Sigmoid colon (tissue), 7 donors: ENCODE measurements around the gene PIP4K2A. TPM values are rescaled to one million over a fixed set of nuclear protein-coding genes. Genes with fewer than 3 reads are reported as not detected.

Experiments used
- DNase-seq: peaks from one replicate; pipeline ENCODE4 v3.0.0-alpha.2; 2019
- H3K27ac ChIP-seq, 4 donors: fragments of 200-600 bp; sonication (generic); one replicate each; pipeline ENCODE4 v1.5.1; 2016 to 2019; ENCODE audit warnings: mild to moderate bottlenecking in 1 of 4
- H3K27me3 ChIP-seq, 3 donors: fragments of 200-600 bp; sonication (generic); one replicate each; pipeline ENCODE4 v1.5.1; 2019; ENCODE audit warnings: mild to moderate bottlenecking in 1 of 3
- H3K36me3 ChIP-seq, 4 donors: fragments of 200-600 bp; sonication (generic); one replicate each; pipeline ENCODE4 v1.5.1; 2016 to 2019
- H3K4me1 ChIP-seq, 4 donors: fragments of 200-600 bp; sonication (generic); one replicate each; pipeline ENCODE4 v1.5.1; 2017 to 2019
- H3K4me3 ChIP-seq, 4 donors: fragments of 200-600 bp; sonication (generic); one replicate each; pipeline ENCODE4 v1.5.1; 2017 to 2019; ENCODE audit warnings: mild to moderate bottlenecking in 2 of 4, moderate library complexity in 1 of 4
- H3K9me3 ChIP-seq, 4 donors: fragments of 200-600 bp in 3 of 4; sonication (generic) in 3 of 4; one replicate each; pipeline versions ENCODE4 v1.5.1 to v1.6.1; 2013 to 2019
- EP300 ChIP-seq, 4 donors: sonication (generic); formaldehyde crosslinking; IDR thresholded peaks; one replicate each; pipeline ENCODE4 v1.6.1; 2017; ENCODE audit warnings: antibody characterized with exemption in 4 of 4
- POLR2A ChIP-seq, 2 donors: fragments of 450-650 bp; IDR thresholded peaks; one replicate each; pipeline ENCODE4 v1.6.1; 2016; ENCODE audit warnings: antibody characterized with exemption in 2 of 2, mild to moderate bottlenecking in 2 of 2, moderate library complexity in 2 of 2
- POLR2AphosphoS5 ChIP-seq, 4 donors: sonication (generic); formaldehyde crosslinking; IDR thresholded peaks; one replicate each; pipeline ENCODE4 v1.6.1; 2017; ENCODE audit warnings: antibody characterized with exemption in 4 of 4
- WGBS, 2 donors: extraction: QIAGEN DNeasy Blood & Tissue Kit; methylation state at CpG; one replicate each; pipeline ENCODE4 v1.1.7; 2013; 5-methylcytosine and 5-hydroxymethylcytosine counted together
- intact Hi-C: fragments of 100-400 bp; cut with DNase I; formaldehyde crosslinking; loops from one replicate; pipeline ENCODE4 v1.15.1; 2023
- polyA plus RNA-seq, 3 donors: library from polyadenylated mRNA; stranded (reverse); fragments of 200-250 nt; gene quantifications; one replicate each; pipeline ENCODE4 v1.2.3, GENCODE V29; 2013
- total RNA-seq, 4 donors: library from RNA; depleted of rRNA; stranded (reverse); fragments of >200 nt; gene quantifications; one replicate each; pipeline ENCODE4 v1.1.0, GENCODE V29; 2016
- TF ChIP-seq, protein P1 (sequence below), 4 experiments: fragments of 450-650 bp in 3 of 4; fragments of 200-600 bp in 1 of 4; IDR thresholded peaks; one replicate each; pipeline ENCODE4 v1.5.1; 2016 to 2019; ENCODE audit warnings: antibody characterized with exemption in 4 of 4, mild to moderate bottlenecking in 3 of 4, moderate library complexity in 2 of 4
- donor health status: healthy with polysubstance abuse.
- donor health status: Bipolar disorder and iron deficiency.
- donor health status: healthy.

Gene PIP4K2A
- total and polyA plus RNA-seq, 7 donors = 7.2 to 23.2 (median 17.8) TPM

DNA sequence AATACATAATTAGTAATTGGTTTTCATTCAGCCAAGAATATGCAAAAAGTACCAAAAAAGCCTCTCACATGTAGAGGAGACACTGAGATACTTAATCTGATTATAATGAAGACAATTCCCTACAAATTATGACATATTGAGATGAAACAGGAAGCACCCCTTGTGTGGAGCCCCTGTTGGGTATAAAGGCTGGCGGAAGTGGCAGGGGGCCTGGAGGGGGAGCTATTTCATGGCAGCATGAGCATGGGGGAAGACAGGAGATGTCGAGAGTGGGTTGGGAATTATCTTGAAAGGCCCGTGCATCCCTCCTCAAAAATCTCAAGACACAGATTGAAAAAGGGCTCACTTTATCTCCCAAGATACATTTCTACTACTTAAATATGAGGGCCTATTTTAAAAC, 96.9 kb downstream of the PIP4K2A start:
- TF ChIP-seq, protein P1, sequence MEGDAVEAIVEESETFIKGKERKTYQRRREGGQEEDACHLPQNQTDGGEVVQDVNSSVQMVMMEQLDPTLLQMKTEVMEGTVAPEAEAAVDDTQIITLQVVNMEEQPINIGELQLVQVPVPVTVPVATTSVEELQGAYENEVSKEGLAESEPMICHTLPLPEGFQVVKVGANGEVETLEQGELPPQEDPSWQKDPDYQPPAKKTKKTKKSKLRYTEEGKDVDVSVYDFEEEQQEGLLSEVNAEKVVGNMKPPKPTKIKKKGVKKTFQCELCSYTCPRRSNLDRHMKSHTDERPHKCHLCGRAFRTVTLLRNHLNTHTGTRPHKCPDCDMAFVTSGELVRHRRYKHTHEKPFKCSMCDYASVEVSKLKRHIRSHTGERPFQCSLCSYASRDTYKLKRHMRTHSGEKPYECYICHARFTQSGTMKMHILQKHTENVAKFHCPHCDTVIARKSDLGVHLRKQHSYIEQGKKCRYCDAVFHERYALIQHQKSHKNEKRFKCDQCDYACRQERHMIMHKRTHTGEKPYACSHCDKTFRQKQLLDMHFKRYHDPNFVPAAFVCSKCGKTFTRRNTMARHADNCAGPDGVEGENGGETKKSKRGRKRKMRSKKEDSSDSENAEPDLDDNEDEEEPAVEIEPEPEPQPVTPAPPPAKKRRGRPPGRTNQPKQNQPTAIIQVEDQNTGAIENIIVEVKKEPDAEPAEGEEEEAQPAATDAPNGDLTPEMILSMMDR (IDR thresholded peaks at IDR 0.05) = no peak
- TF ChIP-seq POLR2A (IDR thresholded peaks at IDR 0.05) (no peak), EP300 (IDR thresholded peaks at IDR 0.05) (no peak), POLR2AphosphoS5 (IDR thresholded peaks at IDR 0.05) (no peak)
- Histone ChIP-seq H3K4me1 (peaks cover 0 to 55% (median 26%) of the 10 kb centered on the region in 4 donors), H3K27me3 (no peaks in the 10 kb centered on the region), H3K27ac (peak overlapping the region in 2 of 4 donors; percentile 11 to 15), H3K4me3 (no peak overlapping the region), H3K36me3 (no peaks in the 10 kb centered on the region), H3K9me3 (no peaks in the 10 kb centered on the region)
- 84 to 91% methylated on average over 3 of the region's 3 CpGs for WGBS, 2 donors
- intact Hi-C loops = no loop called here
- no peak for DNase-seq

DNA sequence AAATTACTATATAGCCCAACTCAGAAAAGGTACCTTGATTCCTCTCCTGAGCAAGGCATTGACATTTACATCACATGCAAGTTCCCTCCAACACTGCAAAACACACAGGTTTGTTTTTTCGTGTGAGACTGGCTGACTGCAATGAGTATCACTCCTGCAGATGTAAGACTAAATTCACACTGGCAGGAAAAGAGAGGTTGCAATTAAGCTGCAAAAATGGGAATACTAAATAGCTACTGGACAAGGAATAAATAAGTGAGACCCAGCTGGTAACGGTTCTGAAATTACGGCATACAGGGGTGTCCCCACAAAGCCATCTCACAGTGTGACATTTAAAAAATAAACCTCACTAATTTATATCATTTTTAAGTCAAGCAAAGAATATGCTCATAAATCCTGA, 97.3 kb downstream of the PIP4K2A start:
- Histone ChIP-seq H3K4me1 (peaks cover 0 to 50% (median 24%) of the 10 kb centered on the region in 4 donors), H3K27me3 (no peaks in the 10 kb centered on the region), H3K9me3 (no peaks in the 10 kb centered on the region), H3K27ac (no peak overlapping the region), H3K4me3 (no peak overlapping the region), H3K36me3 (no peaks in the 10 kb centered on the region)
- no peak for DNase-seq
- WGBS, 2 donors = 89 to 90% methylated on average over 3 of the region's 3 CpGs
- TF ChIP-seq, protein P1 (IDR thresholded peaks at IDR 0.05) = no peak
- TF ChIP-seq EP300 (IDR thresholded peaks at IDR 0.05) (no peak), POLR2A (IDR thresholded peaks at IDR 0.05) (no peak), POLR2AphosphoS5 (IDR thresholded peaks at IDR 0.05) (no peak)
- intact Hi-C loops = no loop called here

DNA sequence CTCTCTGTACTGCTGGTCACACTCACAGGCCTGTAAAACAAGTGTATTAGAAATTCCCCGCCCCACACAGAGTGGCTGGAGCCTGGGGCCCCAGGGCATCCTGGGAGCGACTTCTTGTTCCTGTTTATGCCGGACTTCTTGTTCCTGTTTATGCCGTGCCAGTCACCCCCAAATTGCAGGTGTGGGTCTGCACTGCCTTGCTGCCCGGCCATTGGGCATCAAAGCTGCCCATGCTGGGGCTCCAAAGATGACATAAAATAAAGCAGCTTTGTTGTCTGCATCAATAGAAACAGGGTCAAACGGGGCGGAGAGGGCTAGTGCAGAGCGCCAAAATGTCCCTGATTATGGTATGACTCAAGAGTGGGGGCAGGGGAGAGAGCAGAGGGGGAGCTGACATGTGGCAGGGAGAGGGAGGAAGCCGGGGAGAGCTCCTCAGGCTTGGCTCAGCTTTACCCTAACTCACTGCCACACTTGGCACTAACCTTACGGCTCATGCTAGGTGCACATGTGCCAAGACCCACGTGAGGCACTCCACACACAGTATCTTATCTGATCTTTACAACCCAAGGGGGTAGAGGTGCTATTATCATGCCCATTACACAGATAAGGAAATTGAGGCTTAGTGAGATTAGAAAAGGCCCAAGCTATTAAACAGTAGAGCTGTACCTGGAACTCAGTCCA, 98.4 kb downstream of the PIP4K2A start:
- H3K27me3 ChIP-seq = no peaks in the 10 kb centered on the region
- 19 to 45% methylated on average over 11 of the region's 11 CpGs for WGBS, 2 donors
- H3K9me3 ChIP-seq = no peaks in the 10 kb centered on the region
- no peak for TF ChIP-seq POLR2AphosphoS5 (IDR thresholded peaks at IDR 0.05)
- TF ChIP-seq, protein P1 (IDR thresholded peaks at IDR 0.05) = no peak
- no peak for TF ChIP-seq EP300 (IDR thresholded peaks at IDR 0.05)
- no peak for TF ChIP-seq POLR2A (IDR thresholded peaks at IDR 0.05)
- H3K36me3 ChIP-seq = no peaks in the 10 kb centered on the region
- intact Hi-C loops = no loop called here
- H3K4me1 ChIP-seq = peaks cover 0 to 47% (median 24%) of the 10 kb centered on the region in 4 donors
- H3K27ac ChIP-seq = peak overlapping the region in 2 of 4 donors; percentile 23 to 46
- peak overlapping the region in 1 of 4 donors; percentile 9 for H3K4me3 ChIP-seq
- DNase-seq = peak; percentile 73

DNA sequence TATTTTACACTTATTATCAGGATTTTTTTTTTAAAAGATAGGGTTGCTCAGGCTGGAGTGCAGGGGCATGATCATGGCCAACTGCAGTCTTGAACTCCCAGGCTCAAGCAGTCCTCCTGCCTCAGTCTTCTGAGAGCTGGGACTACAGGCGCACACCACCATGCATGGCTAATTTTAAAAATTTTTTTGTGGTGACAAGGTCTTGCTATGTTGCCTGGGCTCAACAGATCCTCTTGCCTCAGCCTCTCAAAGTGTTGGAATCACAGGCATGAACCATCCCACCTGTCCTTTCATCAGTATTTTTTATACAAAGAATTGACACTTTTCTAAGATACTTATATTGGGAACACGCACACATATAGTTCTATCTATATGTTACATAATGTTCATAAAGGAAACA, 99.3 kb downstream of the PIP4K2A start:
- Histone ChIP-seq H3K9me3 (no peaks in the 10 kb centered on the region), H3K4me1 (peaks cover 0 to 38% (median 18%) of the 10 kb centered on the region in 4 donors), H3K36me3 (no peaks in the 10 kb centered on the region), H3K4me3 (no peak overlapping the region), H3K27ac (no peak overlapping the region), H3K27me3 (no peaks in the 10 kb centered on the region)
- 90 to 92% methylated on average over 2 of the region's 2 CpGs for WGBS, 2 donors
- no peak for DNase-seq
- intact Hi-C loops = no loop called here
- TF ChIP-seq, protein P1 (IDR thresholded peaks at IDR 0.05) = no peak
- TF ChIP-seq EP300 (IDR thresholded peaks at IDR 0.05) = no peak
- no peak for TF ChIP-seq POLR2AphosphoS5 (IDR thresholded peaks at IDR 0.05)
- TF ChIP-seq POLR2A (IDR thresholded peaks at IDR 0.05) = no peak
